ENCODE data around the gene TEX13C.

DNA sequence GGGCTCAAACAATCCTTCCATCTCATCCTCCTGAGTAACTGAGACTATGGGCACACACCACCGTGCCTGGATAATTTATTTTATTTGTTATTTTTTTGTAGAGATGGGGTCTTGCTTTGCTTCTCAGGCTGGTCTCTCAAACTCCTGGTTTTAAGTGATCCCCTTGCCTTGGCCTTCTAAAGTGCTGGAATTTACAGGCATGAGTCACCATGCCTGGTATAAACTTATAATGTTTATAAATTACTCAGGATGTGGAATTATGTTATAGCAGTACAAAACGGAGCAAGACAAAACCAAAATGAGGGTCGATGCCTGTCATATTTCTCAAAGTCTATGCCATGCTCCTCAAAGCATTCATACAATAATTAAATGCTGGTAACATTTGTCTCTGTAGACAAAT lies 29.8 kb upstream of the TEX13C start:
- TF ChIP-seq, protein P1, sequence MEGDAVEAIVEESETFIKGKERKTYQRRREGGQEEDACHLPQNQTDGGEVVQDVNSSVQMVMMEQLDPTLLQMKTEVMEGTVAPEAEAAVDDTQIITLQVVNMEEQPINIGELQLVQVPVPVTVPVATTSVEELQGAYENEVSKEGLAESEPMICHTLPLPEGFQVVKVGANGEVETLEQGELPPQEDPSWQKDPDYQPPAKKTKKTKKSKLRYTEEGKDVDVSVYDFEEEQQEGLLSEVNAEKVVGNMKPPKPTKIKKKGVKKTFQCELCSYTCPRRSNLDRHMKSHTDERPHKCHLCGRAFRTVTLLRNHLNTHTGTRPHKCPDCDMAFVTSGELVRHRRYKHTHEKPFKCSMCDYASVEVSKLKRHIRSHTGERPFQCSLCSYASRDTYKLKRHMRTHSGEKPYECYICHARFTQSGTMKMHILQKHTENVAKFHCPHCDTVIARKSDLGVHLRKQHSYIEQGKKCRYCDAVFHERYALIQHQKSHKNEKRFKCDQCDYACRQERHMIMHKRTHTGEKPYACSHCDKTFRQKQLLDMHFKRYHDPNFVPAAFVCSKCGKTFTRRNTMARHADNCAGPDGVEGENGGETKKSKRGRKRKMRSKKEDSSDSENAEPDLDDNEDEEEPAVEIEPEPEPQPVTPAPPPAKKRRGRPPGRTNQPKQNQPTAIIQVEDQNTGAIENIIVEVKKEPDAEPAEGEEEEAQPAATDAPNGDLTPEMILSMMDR (conservative IDR thresholded peaks at IDR 0.05; ENCODE audit: low read length): no peak
- TF ChIP-seq EZH2phosphoT487 (IDR thresholded peaks at IDR 0.05; ENCODE audit: borderline replicate concordance, low read depth, low read length): no peak

Measured in OCI-LY7 (cell line).